H1 (cell line): Measurements from ENCODE around the gene IL21. TPM values are rescaled to one million over a fixed set of nuclear protein-coding genes. Genes with fewer than 3 reads are reported as not detected.

ENCODE experiments used
- CTCF ChIA-PET: fragments of 300-600 bp; sonication (Branson Sonifier 250); formaldehyde crosslinking; loops from one replicate; lab custom pipeline; 2021; ENCODE audit not compliant: partially characterized antibody; lab: Charles Lee
- POLR2A ChIA-PET: fragments of 300-600 bp; sonication (Branson Sonifier 250); formaldehyde crosslinking; loops from one replicate; lab custom pipeline; 2021; ENCODE audit warnings: inconsistent platforms; ENCODE audit not compliant: partially characterized antibody; lab: Charles Lee
- DNase-seq, 2 experiments: peaks; one replicate each; pipeline versions ENCODE4 v3.0.0 to v3.0.0-alpha.2; 2010 to 2022; ENCODE audit warnings: low spot score in 2 of 2, low read depth in 1 of 2, mixed read lengths in 1 of 2
- FAIRE-seq: peaks from 2 replicates; lab custom pipeline; 2011; peaks lifted over from hg19 to GRCh38; lab: Jason Lieb, UNC
- H2AFZ ChIP-seq: 2 replicates; pipeline ENCODE4 v1.8.1; 2012; ENCODE audit warnings: low read length, inconsistent platforms
- H2AK5ac ChIP-seq: 2 replicates; pipeline ENCODE4 v1.6.1; 2013; ENCODE audit warnings: low read depth, low read length
- H2BK120ac ChIP-seq: replicated peaks from 2 replicates; pipeline ENCODE3; 2013; ENCODE audit warnings: low read depth, low read length, inconsistent platforms
- H2BK12ac ChIP-seq: 2 replicates; pipeline ENCODE4 v1.6.1; 2013; ENCODE audit warnings: low read depth, low read length
- H2BK15ac ChIP-seq: 2 replicates; pipeline ENCODE4 v1.6.1; 2013; ENCODE audit warnings: low read length
- H2BK20ac ChIP-seq: 2 replicates; pipeline ENCODE4 v1.6.1; 2013; ENCODE audit warnings: low read length
- H2BK5ac ChIP-seq: 2 replicates; pipeline ENCODE4 v1.6.1; 2013; ENCODE audit warnings: low read depth, low read length
- H3K14ac ChIP-seq: 2 replicates; pipeline ENCODE4 v1.6.1; 2013; ENCODE audit warnings: inconsistent platforms; ENCODE audit not compliant: insufficient read length
- H3K18ac ChIP-seq: 2 replicates; pipeline ENCODE4 v1.6.1; 2013; ENCODE audit warnings: low read length; ENCODE audit errors: extremely low read depth
- H3K23ac ChIP-seq: 2 replicates; pipeline ENCODE4 v1.6.1; 2013; ENCODE audit warnings: inconsistent platforms; ENCODE audit not compliant: insufficient read length
- H3K23me2 ChIP-seq: 2 replicates; pipeline ENCODE4 v1.6.1; 2013; ENCODE audit warnings: low read depth, low read length
- H3K27ac ChIP-seq: 2 replicates; pipeline ENCODE4 v1.6.1; 2011; ENCODE audit warnings: low read depth, low read length, inconsistent platforms
- H3K27me3 ChIP-seq, 4 experiments: replicated peaks in 1 of 4; 1 replicate in 1 of 4; 2 replicates in 3 of 4; pipeline versions ENCODE4 v1.6.1 to v1.8.1; 2011 to 2013; ENCODE audit warnings: low read length in 3 of 4, mild to moderate bottlenecking in 3 of 4, inconsistent platforms in 2 of 4, mixed read lengths in 2 of 4, moderate library complexity in 1 of 4; ENCODE audit not compliant: control insufficient read depth in 3 of 4, insufficient read depth in 3 of 4; ENCODE audit errors: extremely low read depth in 1 of 4
- H3K36me3 ChIP-seq, 4 experiments: 2 replicates each; pipeline versions ENCODE4 v1.6.1 to v1.8.1; 2011 to 2013; ENCODE audit warnings: mild to moderate bottlenecking in 4 of 4, low read length in 3 of 4, moderate library complexity in 2 of 4, control low read depth in 1 of 4, inconsistent platforms in 1 of 4; ENCODE audit not compliant: insufficient read depth in 4 of 4, control insufficient read depth in 2 of 4
- H3K4ac ChIP-seq: replicated peaks from 2 replicates; pipeline ENCODE3; 2013; ENCODE audit warnings: low read length, low read depth, mixed read lengths, inconsistent platforms; ENCODE audit not compliant: insufficient read length
- H3K4me1 ChIP-seq, 4 experiments: replicated peaks in 1 of 4; 1 replicate in 1 of 4; 2 replicates in 3 of 4; pipeline versions ENCODE4 v1.6.1 to v1.8.1; 2011 to 2013; ENCODE audit warnings: low read length in 3 of 4, inconsistent platforms in 2 of 4, mixed read lengths in 1 of 4; ENCODE audit not compliant: insufficient read depth in 4 of 4, control insufficient read depth in 3 of 4
- H3K4me2 ChIP-seq, 2 experiments: 2 replicates each; pipeline versions ENCODE4 v1.6.1 to v1.8.1; 2011 to 2013; ENCODE audit warnings: low read depth in 2 of 2, low read length in 2 of 2, control low read depth in 1 of 2, inconsistent platforms in 1 of 2, mild to moderate bottlenecking in 1 of 2; ENCODE audit not compliant: insufficient read depth in 1 of 2
- H3K4me3 ChIP-seq, 4 experiments: fragments of 200-600, 300-600 bp in 1 of 4; sonication (generic), shearing (Covaris generic), sonication (Bioruptor Twin) in 1 of 4; 2 replicates each; pipeline versions ENCODE4 v1.5.1 to v1.8.1; 2011 to 2016; ENCODE audit warnings: low read length in 4 of 4, low read depth in 3 of 4, control low read depth in 2 of 4, inconsistent platforms in 2 of 4, mild to moderate bottlenecking in 2 of 4, mixed read lengths in 1 of 4, moderate library complexity in 1 of 4; ENCODE audit not compliant: insufficient read depth in 2 of 4; ENCODE audit errors: extremely low read depth in 1 of 4
- H3K56ac ChIP-seq: replicated peaks from 2 replicates; pipeline ENCODE3; 2013; ENCODE audit warnings: low read depth, mild to moderate bottlenecking, mixed read lengths, low read length, inconsistent platforms; ENCODE audit not compliant: insufficient read length
- H3K79me1 ChIP-seq: 2 replicates; pipeline ENCODE4 v1.6.1; 2013; ENCODE audit warnings: low read depth, low read length, control low read depth
- H3K79me2 ChIP-seq, 2 experiments: 2 replicates each; pipeline versions ENCODE4 v1.6.1 to v1.8.1; 2012 to 2013; ENCODE audit warnings: low read length in 2 of 2, mild to moderate bottlenecking in 2 of 2, inconsistent platforms in 1 of 2; ENCODE audit not compliant: insufficient read depth in 2 of 2, control insufficient read depth in 1 of 2
- H3K9ac ChIP-seq, 4 experiments: replicated peaks in 1 of 4; 1 replicate in 1 of 4; 2 replicates in 3 of 4; pipeline versions ENCODE4 v1.6.1 to v1.8.1; 2011 to 2013; ENCODE audit warnings: low read depth in 3 of 4, low read length in 3 of 4, control low read depth in 2 of 4, mild to moderate bottlenecking in 2 of 4, moderate library complexity in 2 of 4, inconsistent platforms in 1 of 4; ENCODE audit errors: extremely low read depth in 1 of 4
- H3K9me3 ChIP-seq, 2 experiments: 2 replicates each; pipeline versions ENCODE4 v1.6.1 to v1.8.1; 2012 to 2013; ENCODE audit warnings: mild to moderate bottlenecking in 2 of 2, moderate library complexity in 2 of 2, control low read depth in 1 of 2, inconsistent platforms in 1 of 2, low read depth in 1 of 2, low read length in 1 of 2, mixed read lengths in 1 of 2; ENCODE audit not compliant: insufficient read depth in 2 of 2
- H4K20me1 ChIP-seq, 2 experiments: replicated peaks in 1 of 2; 2 replicates each; pipeline versions ENCODE3 to v1.8.1; 2011 to 2013; ENCODE audit warnings: inconsistent platforms in 2 of 2, low read length in 2 of 2, mild to moderate bottlenecking in 1 of 2; ENCODE audit not compliant: insufficient read depth in 2 of 2, control insufficient read depth in 1 of 2
- H4K5ac ChIP-seq: 2 replicates; pipeline ENCODE4 v1.6.1; 2013; ENCODE audit warnings: low read length, low read depth, mixed read lengths, inconsistent platforms; ENCODE audit not compliant: insufficient read length
- H4K8ac ChIP-seq: 2 replicates; pipeline ENCODE4 v1.8.0; 2013; ENCODE audit warnings: mild to moderate bottlenecking, moderate library complexity, low read length, inconsistent platforms; ENCODE audit not compliant: insufficient read depth; ENCODE audit errors: extremely low read depth
- H4K91ac ChIP-seq: replicated peaks from 2 replicates; pipeline ENCODE3; 2013; ENCODE audit warnings: low read length, mixed read lengths, inconsistent platforms; ENCODE audit not compliant: insufficient read length
- RBBP5 ChIP-seq: IDR thresholded peaks from 2 replicates; pipeline ENCODE4 v1.7.1; 2012; ENCODE audit warnings: low read depth, mild to moderate bottlenecking, inconsistent platforms, low read length, moderate library complexity, borderline replicate concordance
- TEAD4 ChIP-seq: IDR thresholded peaks from 2 replicates; pipeline ENCODE4 v1.6.1; 2012; ENCODE audit warnings: low read depth, low read length, inconsistent platforms, mixed read lengths
- ZNF274 ChIP-seq: IDR thresholded peaks from 2 replicates; pipeline ENCODE4 v1.7.0; 2012; ENCODE audit warnings: low read length, borderline replicate concordance; ENCODE audit errors: extremely low read depth
- WGBS, 2 experiments: shearing (Covaris generic) in 1 of 2; methylation state at CpG; one replicate each; pipeline versions ENCODE4 v1.1.6 to v1.1.7; 2013 to 2015; ENCODE audit warnings: low lambda C conversion rate in 2 of 2, mixed read lengths in 2 of 2, inconsistent platforms in 1 of 2, low coverage in 1 of 2, missing lambda C conversion rate in 1 of 2; ENCODE audit not compliant: insufficient replicate concordance in 2 of 2, insufficient coverage in 1 of 2, insufficient read length in 1 of 2; ENCODE audit errors: extremely low coverage in 1 of 2, missing lambda C conversion rate in 1 of 2; 5-methylcytosine and 5-hydroxymethylcytosine counted together
- polyA plus RNA-seq, 7 experiments: library from polyadenylated mRNA; depleted of rRNA in 3 of 7; stranded (reverse) in 5 of 7; unstranded in 2 of 7; fragments of >200 nt in 5 of 7; fragments of 200-250 nt in 2 of 7; gene quantifications; 1 replicate in 5 of 7; 2 replicates in 1 of 7; 4 replicates in 1 of 7; pipeline versions ENCODE4 v1.2.1 to v1.2.3, GENCODE V29; 2011 to 2013; ENCODE audit warnings: missing spikeins in 2 of 7, mixed read lengths in 2 of 7
- total RNA-seq: library from RNA; stranded (reverse); fragmentation: NEBNext Ultra II Directional; extraction: Animal tissue kit (Norgen Biotek cat#: 25700); gene quantifications from 2 replicates; pipeline ENCODE4 v1.2.1, GENCODE V29; 2021

IL21 gene
- total and polyA plus RNA-seq, 2 of the 8 experiments (the other 6 are each of a cell fraction or from before 2014, with no cell fraction given), result not detected

GRCh38 chr4:122623637-122624166, 2.8 kb upstream of the IL21 start:
- H3K56ac ChIP-seq, result no peak overlapping the region
- WGBS, 2 experiments, result 94% methylated on average over 4 of the region's 4 CpGs; no CpG with 5 or more reads in 1 of the 2 experiments
- TF ChIP-seq TEAD4, result no peak
- TF ChIP-seq ZNF274, result no peak
- TF ChIP-seq RBBP5, result no peak

More at GRCh38 chr4:122623637-122624166, 2.8 kb upstream of the IL21 start:
- Histone ChIP-seq H2AK5ac (no peak overlapping the region), H2BK12ac (no peak overlapping the region), H3K36me3 (no peaks in the 10 kb centered on the region), H4K20me1 (no peaks in the 10 kb centered on the region), H3K9ac (no peak overlapping the region), H3K23me2 (no peaks in the 10 kb centered on the region), H3K4ac (no peak overlapping the region), H3K23ac (no peak overlapping the region), H3K18ac (no peak overlapping the region), H3K79me2 (no peaks in the 10 kb centered on the region), H3K79me1 (no peaks in the 10 kb centered on the region), H3K4me3 (no peak overlapping the region), H3K27me3 (no peaks in the 10 kb centered on the region), H2BK20ac (no peak overlapping the region), H3K4me2 (no peak overlapping the region), H4K5ac (no peak overlapping the region), H4K8ac (no peak overlapping the region), H3K14ac (no peak overlapping the region), H4K91ac (no peak overlapping the region), H3K9me3 (no peaks in the 10 kb centered on the region), H3K4me1 (no peaks in the 10 kb centered on the region), H2BK120ac (no peak overlapping the region), H2BK15ac (no peak overlapping the region), H2BK5ac (no peak overlapping the region), H2AFZ (no peak overlapping the region), H3K27ac (no peak overlapping the region)
- no peak for DNase-seq
- FAIRE-seq, result no peak
- CTCF ChIA-PET, result interaction anchor here (1.2 kb wide), 1 partner anchor 13 kb away, joined by 3 read pairs; no protein-coding TSS in a partner anchor
- POLR2A ChIA-PET, result no interaction called here
